NCI-H345 treated with DMSO at 0.1 percent for 48 hours (cell line): Measurements from ENCODE around the gene BBX.

ENCODE experiments used
- DNase-seq: peaks from one replicate; lab custom pipeline; 2025; ENCODE audit not compliant: unreplicated experiment; lab: John Stamatoyannopoulos, UW

The BBX gene

GRCh38 chr3:107598926-107599771, 76.4 kb downstream of the BBX start:
- DNase-seq: no peak

DNA sequence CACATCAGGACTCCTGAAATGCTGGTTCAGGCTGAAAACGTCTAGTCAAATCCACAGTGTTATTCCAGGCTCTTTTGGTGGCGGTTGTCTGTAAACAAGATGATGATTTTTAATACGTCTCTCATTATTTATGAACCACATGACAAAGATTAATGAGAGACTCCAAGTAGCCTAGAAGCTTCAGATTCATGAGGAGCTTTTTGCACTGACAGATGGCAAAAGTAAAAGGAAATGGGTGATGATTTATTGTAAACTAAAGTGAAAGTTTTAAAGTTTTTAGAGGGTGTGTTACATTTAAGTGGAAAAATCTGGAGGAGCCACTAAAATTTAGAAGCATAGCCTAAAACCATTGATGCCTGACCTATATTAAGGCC, 77.0 kb downstream of the BBX start:
- DNase-seq: no peak

DNA sequence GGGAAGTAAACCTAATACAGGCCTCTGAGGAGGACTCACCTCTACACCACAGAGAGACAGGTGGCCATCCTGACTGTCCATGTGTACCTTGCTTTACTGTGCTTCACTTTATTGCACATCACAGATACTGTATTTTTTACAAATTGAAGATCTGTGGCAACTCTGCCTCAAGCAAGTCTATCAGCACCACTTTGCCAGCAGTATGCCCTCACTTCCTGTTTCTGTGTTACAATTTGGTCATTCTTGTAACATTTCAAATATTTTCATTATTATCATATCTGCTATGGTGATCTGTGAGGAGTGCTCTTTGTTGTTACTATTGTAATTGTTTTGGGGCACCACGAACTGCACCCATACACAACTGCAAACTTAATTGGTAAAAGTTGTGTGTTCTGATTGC, 78.0 kb downstream of the BBX start:
- DNase-seq: no peak

GRCh38 chr3:107604057-107604822, 81.5 kb downstream of the BBX start:
- DNase-seq: no peak

GRCh38 chr3:107611775-107612469, 89.2 kb downstream of the BBX start:
- DNase-seq: no peak

GRCh38 chr3:107612664-107613084, 89.9 kb downstream of the BBX start:
- DNase-seq: no peak

- DNase-seq: no peak
Observed at GRCh38 chr3:107619549-107619948, 96.8 kb downstream of the BBX start.

DNA sequence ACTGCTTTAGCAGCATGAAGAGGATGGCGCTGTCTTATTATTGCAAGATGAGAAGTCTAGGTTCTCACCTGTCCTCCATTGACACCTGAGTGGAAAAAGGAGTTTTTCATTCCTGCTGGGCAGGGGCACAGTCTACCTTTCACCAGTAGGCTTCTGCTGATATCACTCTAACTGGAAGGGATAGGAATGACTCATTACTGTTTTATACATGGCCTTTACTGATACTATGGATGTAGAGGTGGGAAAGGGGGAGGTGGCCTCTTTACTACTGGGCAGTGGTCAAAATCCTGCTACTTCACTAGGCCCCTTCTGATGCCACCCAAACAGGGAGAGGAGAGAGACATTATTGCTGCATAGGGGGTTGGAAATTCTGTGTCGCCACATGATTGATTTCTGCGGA, 97.8 kb downstream of the BBX start:
- no peak for DNase-seq

DNA sequence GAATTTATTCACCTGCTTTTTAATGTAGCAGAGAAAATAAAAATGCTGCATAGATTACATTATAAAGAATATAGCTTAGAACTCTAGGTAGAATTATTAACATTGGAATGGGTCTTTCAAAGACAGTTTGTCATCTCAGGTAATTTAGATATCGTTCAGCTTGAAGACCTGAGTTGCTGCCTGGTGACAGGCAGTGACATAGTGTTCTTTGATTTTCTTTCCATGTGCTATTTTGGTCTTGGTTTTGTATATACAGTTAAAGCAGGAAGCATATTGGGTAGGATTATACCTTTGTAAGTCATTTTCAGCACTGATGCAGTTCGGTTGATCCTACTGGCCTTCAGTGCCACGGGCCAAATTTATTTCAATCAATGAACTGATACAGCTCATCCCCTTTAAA, 98.7 kb downstream of the BBX start:
- DNase-seq: no peak

- DNase-seq: no peak
Observed at GRCh38 chr3:107627962-107628542, 105.3 kb downstream of the BBX start.

DNA sequence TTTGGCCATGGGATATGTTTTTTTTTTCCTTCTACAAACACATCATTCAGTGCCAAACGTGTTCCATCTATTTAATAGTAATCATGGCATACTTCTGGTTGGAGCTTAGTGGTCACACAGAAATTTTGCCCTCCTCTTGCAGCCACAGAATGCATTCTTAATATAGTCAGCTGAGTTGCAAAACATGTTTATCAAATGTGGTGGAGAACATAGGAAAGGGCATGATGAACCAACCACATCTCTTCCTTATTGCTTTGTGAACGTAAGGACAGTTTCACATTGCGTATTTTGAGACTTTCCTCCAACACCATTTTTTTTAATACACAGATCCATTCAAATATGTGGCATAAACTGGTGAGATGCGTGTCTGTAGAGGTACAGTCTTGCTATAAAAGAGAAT, 106.8 kb downstream of the BBX start:
- no peak for DNase-seq

- no peak for DNase-seq
Observed at GRCh38 chr3:107630779-107631178, 108.0 kb downstream of the BBX start.

GRCh38 chr3:107632576-107632975, 109.8 kb downstream of the BBX start:
- DNase-seq: no peak

GRCh38 chr3:107633327-107634098, 110.8 kb downstream of the BBX start:
- DNase-seq: no peak

GRCh38 chr3:107634099-107634489, 111.3 kb downstream of the BBX start:
- DNase-seq: no peak

- DNase-seq: no peak
Observed at GRCh38 chr3:107637416-107638183, 114.8 kb downstream of the BBX start.

- DNase-seq: no peak
Observed at GRCh38 chr3:107641572-107642307, 119.0 kb downstream of the BBX start.

GRCh38 chr3:107643038-107643883, 120.5 kb downstream of the BBX start:
- no peak for DNase-seq
